ENCODE data around the gene ITGA2B. TPM values are rescaled to one million over a fixed set of nuclear protein-coding genes. Genes with fewer than 3 reads are reported as not detected.

The ITGA2B gene
- total and polyA plus RNA-seq, 4 donors = 0.22 to 23.8 (median 0.31) TPM

GRCh38 chr17:44384823-44385286 is 4.6 kb downstream of the ITGA2B start:
- no peaks in the 10 kb centered on the region for H3K27me3 ChIP-seq (ENCODE audit: control insufficient read depth in 4 of 4, insufficient read depth in 4 of 4, low read length in 3 of 4)
- H3K36me3 ChIP-seq (ENCODE audit: control insufficient read depth in 4 of 4, insufficient read depth in 3 of 4, low read depth in 1 of 4, low read length in 3 of 4) = no peaks in the 10 kb centered on the region
- no peaks in the 10 kb centered on the region for H3K9me3 ChIP-seq (ENCODE audit: control insufficient read depth in 4 of 4, low read length in 3 of 4)
- peak overlapping the region; percentile 29 to 43 (median 33) for H3K4me3 ChIP-seq (ENCODE audit: low read depth in 1 of 3, low read length in 3 of 3)
- DNase-seq (ENCODE audit: low spot score) = no peak
- peaks cover 5 to 11% (median 7%) of the 10 kb centered on the region in 4 donors for H3K4me1 ChIP-seq (ENCODE audit: control insufficient read depth in 4 of 4, insufficient read depth in 4 of 4, low read length in 3 of 4)
- WGBS = 6% methylated on average over 26 of the region's 26 CpGs
- no peak overlapping the region for H3K9ac ChIP-seq (ENCODE audit: low read depth in 1 of 2, low read length in 2 of 2)
- no peak overlapping the region for H3K27ac ChIP-seq (ENCODE audit: low read depth in 1 of 2, low read length in 2 of 2)
- TF ChIP-seq RXRA (IDR thresholded peaks at IDR 0.05) = no peak
- TF ChIP-seq HNF4A (conservative IDR thresholded peaks at IDR 0.05) = no peak
- no peak for TF ChIP-seq NR2F2 (IDR thresholded peaks at IDR 0.05)
- TF ChIP-seq RAD21 (IDR thresholded peaks at IDR 0.05) = no peak
- TF ChIP-seq HNF4G (IDR thresholded peaks at IDR 0.05) = no peak
- no peak for TF ChIP-seq EGR1 (IDR thresholded peaks at IDR 0.05; ENCODE audit: low read depth in 2 of 2)
- no peak for TF ChIP-seq GABPA (IDR thresholded peaks at IDR 0.05 in 1 of 2, conservative IDR thresholded peaks at IDR 0.05 in 1 of 2)
- TF ChIP-seq FOXA1 (IDR thresholded peaks at IDR 0.05) = no peak
- no peak for TF ChIP-seq SP1 (IDR thresholded peaks at IDR 0.05)
- TF ChIP-seq ATF3 (IDR thresholded peaks at IDR 0.05) = no peak
- no peak for TF ChIP-seq CTCF (IDR thresholded peaks at IDR 0.05; ENCODE audit: low read depth, low read length, missing input control)
- TF ChIP-seq YY1 (IDR thresholded peaks at IDR 0.05) = no peak

- no peak for DNase-seq (ENCODE audit: low spot score)
- Histone ChIP-seq H3K9ac (ENCODE audit: low read depth in 1 of 2, low read length in 2 of 2) (no peak overlapping the region), H3K9me3 (ENCODE audit: control insufficient read depth in 4 of 4, low read length in 3 of 4) (no peaks in the 10 kb centered on the region), H3K4me3 (ENCODE audit: low read depth in 1 of 3, low read length in 3 of 3) (no peak overlapping the region), H3K36me3 (ENCODE audit: control insufficient read depth in 4 of 4, insufficient read depth in 3 of 4, low read depth in 1 of 4, low read length in 3 of 4) (no peaks in the 10 kb centered on the region), H3K4me1 (ENCODE audit: control insufficient read depth in 4 of 4, insufficient read depth in 4 of 4, low read length in 3 of 4) (peaks cover 5 to 11% (median 7%) of the 10 kb centered on the region in 4 donors), H3K27me3 (ENCODE audit: control insufficient read depth in 4 of 4, insufficient read depth in 4 of 4, low read length in 3 of 4) (no peaks in the 10 kb centered on the region), H3K27ac (ENCODE audit: low read depth in 1 of 2, low read length in 2 of 2) (no peak overlapping the region)
- WGBS = 21% methylated on average over 29 of the region's 29 CpGs
- TF ChIP-seq CTCF (IDR thresholded peaks at IDR 0.05; ENCODE audit: low read depth, low read length, missing input control) (no peak), EGR1 (IDR thresholded peaks at IDR 0.05; ENCODE audit: low read depth in 2 of 2) (no peak), ATF3 (IDR thresholded peaks at IDR 0.05) (no peak), GABPA (IDR thresholded peaks at IDR 0.05 in 1 of 2, conservative IDR thresholded peaks at IDR 0.05 in 1 of 2) (no peak), JUND (IDR thresholded peaks at IDR 0.05) (no peak), ZBTB33 (IDR thresholded peaks at IDR 0.05) (no peak)
Observed at GRCh38 chr17:44384281-44384822, 5.1 kb downstream of the ITGA2B start.
